Panc1 (cell line): Measurements from ENCODE around the gene PARP11. TPM values are rescaled to one million over a fixed set of nuclear protein-coding genes. Genes with fewer than 3 reads are reported as not detected.

ENCODE experiments used
- total RNA-seq: library from RNA; stranded (reverse); gene quantifications from one replicate; pipeline ENCODE4 v1.2.1, GENCODE V29; 2021; ENCODE audit not compliant: unreplicated experiment

The PARP11 gene
- total RNA-seq, 1 experiment from 2014 or later: 7.3 TPM

Other genes with a start within 250 kb of the PARP11 start
- gene CRACR2A, start 120.3 kb downstream of the PARP11 start, total RNA-seq: 0.92 TPM